Mesendoderm (in vitro differentiated cells): Measurements from ENCODE around the gene ZNF74. TPM values are rescaled to one million over a fixed set of nuclear protein-coding genes. Genes with fewer than 3 reads are reported as not detected.

Experiments
- DNase-seq: peaks from one replicate; pipeline ENCODE4 v3.0.0; 2013
- H2AK5ac ChIP-seq: 2 replicates; pipeline ENCODE4 v1.6.1; 2013; ENCODE audit warnings: low read length, inconsistent platforms
- H2BK120ac ChIP-seq: 2 replicates; pipeline ENCODE4 v1.6.1; 2013; ENCODE audit warnings: low read depth, mild to moderate bottlenecking, low read length, moderate library complexity, mixed read lengths
- H2BK15ac ChIP-seq: replicated peaks from 2 replicates; pipeline ENCODE4 v1.6.1; 2013; ENCODE audit warnings: low read depth, mild to moderate bottlenecking, moderate library complexity
- H2BK5ac ChIP-seq: 2 replicates; pipeline ENCODE4 v1.6.1; 2013; ENCODE audit warnings: low read length, inconsistent platforms
- H3K18ac ChIP-seq: 2 replicates; pipeline ENCODE4 v1.6.1; 2013; ENCODE audit warnings: mild to moderate bottlenecking, low read length, mixed read lengths
- H3K23ac ChIP-seq: one replicate; pipeline ENCODE4 v1.6.1; 2013; ENCODE audit warnings: low read length
- H3K27ac ChIP-seq: 2 replicates; pipeline ENCODE4 v1.5.1; 2013; ENCODE audit warnings: low read depth, mild to moderate bottlenecking, inconsistent platforms, low read length, moderate library complexity
- H3K27me3 ChIP-seq: 2 replicates; pipeline ENCODE4 v1.6.1; 2013; ENCODE audit warnings: low read length, control low read depth, mild to moderate bottlenecking, inconsistent platforms; ENCODE audit not compliant: insufficient read depth, poor library complexity
- H3K36me3 ChIP-seq: 2 replicates; pipeline ENCODE4 v1.6.1; 2013; ENCODE audit warnings: low read length, inconsistent platforms; ENCODE audit not compliant: control insufficient read depth, insufficient read depth
- H3K4ac ChIP-seq: one replicate; pipeline ENCODE4 v1.6.1; 2013; ENCODE audit warnings: low read depth, mild to moderate bottlenecking, low read length, moderate library complexity
- H3K4me1 ChIP-seq: 2 replicates; pipeline ENCODE4 v1.6.1; 2013; ENCODE audit warnings: low read depth, low read length, inconsistent platforms; ENCODE audit not compliant: control insufficient read depth
- H3K4me2 ChIP-seq: 2 replicates; pipeline ENCODE4 v1.6.1; 2013; ENCODE audit warnings: low read length
- H3K4me3 ChIP-seq: 2 replicates; pipeline ENCODE4 v1.5.1; 2013; ENCODE audit warnings: mild to moderate bottlenecking, low read length
- H3K56ac ChIP-seq: one replicate; pipeline ENCODE4 v1.6.1; 2013; ENCODE audit warnings: low read length
- H3K79me1 ChIP-seq: 2 replicates; pipeline ENCODE4 v1.6.1; 2013; ENCODE audit warnings: low read length, inconsistent platforms
- H3K79me2 ChIP-seq: 2 replicates; pipeline ENCODE4 v1.6.1; 2013; ENCODE audit warnings: mild to moderate bottlenecking, low read length; ENCODE audit not compliant: control insufficient read depth, insufficient read depth
- H3K9ac ChIP-seq: 2 replicates; pipeline ENCODE4 v1.6.1; 2013; ENCODE audit warnings: low read length, inconsistent platforms
- H4K5ac ChIP-seq: one replicate; pipeline ENCODE4 v1.6.1; 2013; ENCODE audit warnings: low read length
- H4K8ac ChIP-seq: one replicate; pipeline ENCODE4 v1.6.1; 2013; ENCODE audit warnings: low read depth, mild to moderate bottlenecking, control low read depth, low read length, moderate library complexity
- WGBS: extraction: QIAGEN DNeasy Blood & Tissue Kit; methylation state at CpG from one replicate; pipeline ENCODE4 v1.1.7; 2013; ENCODE audit warnings: low lambda C conversion rate, missing lambda C conversion rate; ENCODE audit not compliant: insufficient coverage; ENCODE audit errors: extremely low coverage; 5-methylcytosine and 5-hydroxymethylcytosine counted together
- small RNA-seq: library from polyadenylated mRNA; stranded (forward); fragments of <200 nt; extraction: miRNeasy Mini kit (QIAGEN cat#:217004); gene quantifications from one replicate; pipeline ENCODE3, GENCODE V24; 2013; ENCODE audit not compliant: insufficient read depth

The ZNF74 gene

DNA sequence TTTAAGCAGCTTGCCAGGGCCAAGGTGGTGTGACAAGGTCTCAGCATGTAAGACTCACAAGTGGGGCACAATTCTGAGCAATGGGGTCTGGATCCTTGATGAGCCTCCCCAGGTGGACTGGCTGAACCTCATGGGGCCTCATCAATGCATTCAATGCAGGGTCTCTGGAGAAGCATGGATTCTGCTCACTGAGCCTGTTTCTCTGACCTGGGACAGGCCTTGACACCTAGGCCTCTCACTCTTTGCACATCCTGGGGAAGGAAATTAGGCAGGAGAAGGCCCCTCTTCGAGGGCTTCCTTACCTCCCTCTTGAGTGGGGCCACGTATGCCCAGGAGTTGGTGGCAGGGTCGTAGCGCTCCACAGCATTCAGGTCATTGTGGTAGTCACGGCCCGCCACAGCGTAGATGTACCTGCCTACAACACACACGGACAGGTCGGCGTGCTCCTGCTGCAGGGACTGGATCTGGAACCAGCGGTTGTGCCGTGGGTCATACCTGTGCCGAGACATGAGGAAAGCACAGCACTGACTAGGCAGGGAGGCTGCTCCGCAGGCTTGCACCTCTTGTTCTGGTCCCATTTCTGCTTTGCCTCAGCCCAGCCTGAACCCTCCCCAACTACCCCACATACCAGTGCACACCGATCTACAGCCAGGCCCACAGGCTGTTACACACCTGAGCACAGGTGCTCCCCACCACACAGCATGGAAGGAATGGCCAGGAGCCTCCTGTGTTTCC lies 63.7 kb downstream of the ZNF74 start:
- Histone ChIP-seq H3K36me3 (no peaks in the 10 kb centered on the region), H2AK5ac (no peak overlapping the region), H3K79me2 (no peaks in the 10 kb centered on the region), H2BK5ac (no peak overlapping the region), H3K18ac (no peak overlapping the region), H3K4me1 (peaks cover 2% of the 10 kb centered on the region), H3K79me1 (no peaks in the 10 kb centered on the region), H2BK15ac (no peak overlapping the region), H3K23ac (no peak overlapping the region), H3K4me3 (no peak overlapping the region), H4K5ac (no peak overlapping the region), H3K4me2 (no peak overlapping the region), H2BK120ac (no peak overlapping the region), H3K27ac (no peak overlapping the region), H3K27me3 (no peaks in the 10 kb centered on the region), H4K8ac (no peak overlapping the region), H3K56ac (no peak overlapping the region), H3K4ac (no peak overlapping the region), H3K9ac (no peak overlapping the region)
- no peak for DNase-seq
- WGBS = no CpG with 5 or more reads among the region's 15 CpGs

Small RNA genes lying within 50 kb of the gene (small RNA-seq; reads per million reads assigned to genes)
- not detected for gene RNU6-225P
